ENCODE measurements around the gene PPP6R3. TPM values are rescaled to one million over a fixed set of nuclear protein-coding genes. Genes with fewer than 3 reads are reported as not detected.

PPP6R3 gene
- total RNA-seq, 1 donor from 2014 or later = 152 TPM

DNA sequence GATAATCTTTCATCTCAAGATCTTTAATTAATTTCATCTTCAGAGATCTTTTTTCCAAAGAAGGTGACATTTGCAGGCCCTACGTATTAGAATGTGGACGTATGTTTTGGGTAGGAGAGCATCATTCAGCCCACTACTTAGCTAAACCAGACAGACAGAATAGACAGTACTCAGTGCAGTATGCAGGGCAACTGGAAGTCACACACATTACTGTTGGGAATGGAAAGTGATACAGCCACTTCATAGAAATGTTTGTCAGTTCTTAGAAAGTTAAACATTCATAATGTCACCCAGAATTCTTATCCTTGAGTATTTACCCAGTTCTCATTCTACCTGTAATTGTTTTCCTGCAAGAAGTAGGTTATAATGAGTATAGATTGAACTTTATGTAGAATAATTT lies 102.9 kb downstream of the PPP6R3 start:
- no peak for DNase-seq

GRCh38 chr11:68564261-68564660 lies 103.7 kb downstream of the PPP6R3 start:
- DNase-seq = no peak

- DNase-seq = no peak
These were observed 105.2 kb downstream of the PPP6R3 start for GRCh38 chr11:68565768-68566167.

DNA sequence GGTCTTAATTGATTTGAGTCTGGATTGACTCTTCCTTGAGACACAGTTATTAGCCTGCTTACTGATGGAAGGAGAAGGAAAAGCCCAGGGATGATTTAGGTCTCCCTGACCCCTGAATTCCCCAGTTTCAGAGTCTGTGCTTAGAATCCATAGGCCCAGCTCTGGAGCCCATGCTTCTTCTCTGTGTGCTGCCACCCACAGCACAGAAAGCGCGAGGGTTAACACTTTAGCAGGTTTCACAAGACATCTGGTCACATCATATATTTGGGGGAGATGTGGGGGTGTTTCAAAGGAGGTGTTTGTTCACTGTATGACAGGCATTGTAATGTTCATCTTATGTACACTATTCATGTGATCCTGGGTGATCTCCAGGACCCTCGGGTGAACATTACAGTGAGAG lies 107.0 kb downstream of the PPP6R3 start:
- no peak for DNase-seq

DNA sequence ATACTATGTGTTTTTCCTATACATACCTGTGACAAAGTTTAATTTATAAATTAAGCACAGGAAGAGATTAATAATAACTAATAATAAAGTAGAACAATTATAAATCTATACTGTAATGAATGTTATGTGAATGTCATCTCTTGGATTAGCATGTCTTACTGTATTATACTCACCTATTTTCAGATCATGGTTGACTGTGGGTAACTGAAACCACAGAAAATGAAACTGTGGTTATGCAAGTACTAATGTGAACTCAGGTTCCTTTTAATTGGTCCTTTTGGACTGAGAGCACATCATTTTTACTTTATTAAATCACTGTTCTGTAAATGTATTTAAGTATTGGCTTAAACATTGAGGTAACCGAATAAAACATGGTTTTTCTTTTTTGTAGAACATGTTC lies 108.8 kb downstream of the PPP6R3 start:
- DNase-seq = no peak

DNA sequence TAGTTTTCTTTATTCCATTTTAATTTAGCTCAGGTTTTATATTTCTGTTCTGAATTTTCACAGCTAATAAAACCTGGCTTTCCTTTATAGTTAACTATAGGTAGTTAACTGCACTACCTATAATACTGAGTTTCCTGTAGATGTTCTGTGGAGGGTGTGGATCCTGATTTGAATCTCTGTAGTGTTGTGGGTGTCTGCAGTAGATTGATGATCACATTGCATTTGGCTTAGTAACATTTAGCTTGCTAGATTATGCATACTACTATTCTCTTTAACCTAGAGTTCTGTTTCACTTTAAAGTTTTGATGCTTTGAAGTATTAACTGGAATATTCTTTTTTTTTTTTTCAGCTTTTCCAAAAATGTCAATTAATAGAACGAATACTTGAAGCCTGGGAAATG lies 110.1 kb downstream of the PPP6R3 start:
- DNase-seq = no peak

GRCh38 chr11:68574308-68574707 lies 113.8 kb downstream of the PPP6R3 start:
- no peak for DNase-seq

DNA sequence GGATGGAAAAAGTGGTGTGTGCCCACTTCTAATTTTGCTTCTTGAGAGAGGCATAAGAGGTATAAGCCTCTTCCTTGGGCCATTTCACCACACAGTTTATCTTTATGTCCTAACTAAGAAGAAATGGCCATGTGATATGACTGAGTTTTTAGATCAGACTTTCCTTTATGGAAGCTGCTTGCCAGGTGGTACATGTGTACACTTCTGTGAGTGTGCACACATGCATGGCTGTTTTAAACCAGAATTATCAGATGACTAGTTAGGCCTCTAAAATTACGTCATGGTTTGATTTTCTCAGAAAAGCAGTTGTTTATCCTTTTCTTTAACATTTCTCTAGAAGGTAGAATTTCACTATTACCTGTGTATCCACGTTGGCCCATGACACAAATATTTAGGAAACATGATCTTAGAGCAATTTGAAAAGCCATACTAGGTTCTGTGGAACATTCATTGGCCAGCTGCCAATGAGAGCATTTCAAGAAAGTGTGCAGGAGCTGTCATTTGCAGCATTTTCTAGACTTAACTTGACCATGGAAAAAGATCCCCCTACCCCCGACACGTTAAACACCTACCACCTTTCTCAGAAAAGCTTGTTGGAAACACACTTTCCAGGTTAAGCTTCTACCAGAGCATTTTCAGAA lies 114.6 kb downstream of the PPP6R3 start:
- no peak for DNase-seq

DNA sequence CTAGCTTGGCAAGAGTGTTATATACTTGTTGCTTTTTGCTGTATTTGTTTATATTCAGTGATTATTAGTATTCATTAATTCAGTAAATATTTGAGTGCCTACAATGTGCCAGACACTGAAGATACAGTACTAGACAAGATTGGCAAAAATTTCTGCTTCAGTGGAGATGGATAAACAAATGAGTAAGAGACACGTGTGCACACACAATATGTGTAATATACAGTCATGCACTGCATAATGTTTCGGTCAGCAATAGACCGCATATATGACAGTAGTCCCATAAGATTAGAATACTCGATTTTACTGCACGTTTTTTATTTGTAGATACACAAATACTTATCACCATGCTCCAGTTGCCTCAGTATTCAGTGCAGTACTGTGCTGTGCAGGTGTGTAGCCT lies 118.9 kb downstream of the PPP6R3 start:
- no peak for DNase-seq

DNA sequence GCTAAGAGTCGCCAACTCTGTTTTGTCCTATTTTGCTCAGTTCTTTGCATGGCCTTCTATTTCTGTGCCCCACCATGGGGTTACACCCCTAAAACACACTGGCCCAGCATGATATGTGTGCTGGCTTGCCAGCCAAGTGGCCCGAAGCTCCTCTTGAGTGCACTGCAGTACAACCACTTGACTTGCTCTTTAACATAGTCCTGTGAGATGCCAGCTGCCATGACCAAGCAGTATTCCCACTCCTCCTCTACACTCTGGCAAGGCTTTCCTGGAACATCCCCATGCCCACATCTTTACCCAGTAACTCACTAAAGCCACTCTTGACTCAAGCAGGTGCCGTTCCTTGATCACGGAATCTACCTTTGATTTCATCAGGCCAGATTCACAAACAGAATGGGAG lies 120.9 kb downstream of the PPP6R3 start:
- DNase-seq = no peak

- DNase-seq = no peak
These were observed 121.3 kb downstream of the PPP6R3 start for GRCh38 chr11:68581901-68582300.

- DNase-seq = no peak
These were observed 122.0 kb downstream of the PPP6R3 start for GRCh38 chr11:68582416-68583040.

- no peak for DNase-seq
These were observed 122.5 kb downstream of the PPP6R3 start for GRCh38 chr11:68583041-68583446.

- no peak for DNase-seq
These were observed 123.5 kb downstream of the PPP6R3 start for GRCh38 chr11:68584097-68584496.

GRCh38 chr11:68584991-68585524 lies 124.5 kb downstream of the PPP6R3 start:
- no peak for DNase-seq

GRCh38 chr11:68589547-68590216 lies 129.1 kb downstream of the PPP6R3 start:
- DNase-seq = no peak

GRCh38 chr11:68591719-68592118 lies 131.2 kb downstream of the PPP6R3 start:
- no peak for DNase-seq

DNA sequence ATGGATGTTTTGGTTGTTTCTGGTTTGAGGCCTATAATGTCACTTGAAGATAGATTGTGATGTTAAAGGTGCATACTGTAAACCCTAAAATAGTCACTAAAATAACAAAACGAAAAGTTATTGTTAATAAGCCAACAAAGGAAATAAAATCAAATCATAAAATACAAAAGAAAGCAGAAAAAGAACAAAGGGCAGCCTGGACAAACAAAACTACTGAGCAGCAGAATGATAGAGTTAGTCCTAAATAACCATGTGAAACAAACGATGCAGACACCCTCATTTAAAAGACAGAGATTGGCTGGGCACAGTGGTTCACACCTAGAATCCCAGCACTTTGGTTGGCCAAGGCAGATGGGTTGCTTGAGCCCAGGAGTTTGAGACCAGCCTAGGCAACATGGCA lies 132.9 kb downstream of the PPP6R3 start:
- DNase-seq = no peak

GRCh38 chr11:68594123-68594522 lies 133.6 kb downstream of the PPP6R3 start:
- no peak for DNase-seq

GRCh38 chr11:68596231-68596630 lies 135.7 kb downstream of the PPP6R3 start:
- DNase-seq = no peak

- DNase-seq = no peak
These were observed 138.5 kb downstream of the PPP6R3 start for GRCh38 chr11:68598816-68599653.

- DNase-seq = no peak
These were observed 140.6 kb downstream of the PPP6R3 start for GRCh38 chr11:68601147-68601546.

GRCh38 chr11:68609761-68610160 lies 149.2 kb downstream of the PPP6R3 start:
- no peak for DNase-seq
